Effector memory CD8-positive, alpha-beta T cell (primary cell): Measurements from ENCODE around the gene RYR1.
"Not testable (repeated sequence)": the region's sequence is repeated elsewhere in the genome, so short reads cannot be mapped to it uniquely, and the experiment has no call there.

Experiments
- ATAC-seq: fragments of 150-1000 bp; cut with Tn5 transposase; replicated peaks from 2 replicates; pipeline ENCODE4 v1.10.0; 2021; ENCODE audit warnings: mild to moderate bottlenecking, moderate library complexity
- DNase-seq, 3 experiments: peaks; one replicate each; pipeline ENCODE4 v3.0.0; 2021
- H3K27ac Mint-ChIP-seq, 2 donors: one replicate each; pipeline ENCODE4 v1.8.0; 2022; ENCODE audit warnings: mild to moderate bottlenecking in 2 of 2, mixed read lengths in 2 of 2, moderate library complexity in 2 of 2
- H3K27me3 Mint-ChIP-seq, 2 donors: one replicate each; pipeline ENCODE4 v1.8.0; 2022; ENCODE audit warnings: mixed read lengths in 2 of 2
- H3K36me3 Mint-ChIP-seq: one replicate; pipeline ENCODE4 v1.8.0; 2022; ENCODE audit warnings: mild to moderate bottlenecking, moderate library complexity, mixed read lengths; ENCODE audit not compliant: insufficient read depth
- H3K4me1 Mint-ChIP-seq, 2 donors: one replicate each; pipeline ENCODE4 v1.8.0; 2022; ENCODE audit warnings: low read depth in 2 of 2, mixed read lengths in 2 of 2
- H3K4me3 Mint-ChIP-seq, 2 donors: one replicate each; pipeline ENCODE4 v1.8.0; 2022; ENCODE audit warnings: mild to moderate bottlenecking in 2 of 2, mixed read lengths in 2 of 2, moderate library complexity in 2 of 2
- H3K9me3 Mint-ChIP-seq, 2 donors: one replicate each; pipeline ENCODE4 v1.8.0; 2022; ENCODE audit warnings: mixed read lengths in 2 of 2

Gene RYR1

DNA sequence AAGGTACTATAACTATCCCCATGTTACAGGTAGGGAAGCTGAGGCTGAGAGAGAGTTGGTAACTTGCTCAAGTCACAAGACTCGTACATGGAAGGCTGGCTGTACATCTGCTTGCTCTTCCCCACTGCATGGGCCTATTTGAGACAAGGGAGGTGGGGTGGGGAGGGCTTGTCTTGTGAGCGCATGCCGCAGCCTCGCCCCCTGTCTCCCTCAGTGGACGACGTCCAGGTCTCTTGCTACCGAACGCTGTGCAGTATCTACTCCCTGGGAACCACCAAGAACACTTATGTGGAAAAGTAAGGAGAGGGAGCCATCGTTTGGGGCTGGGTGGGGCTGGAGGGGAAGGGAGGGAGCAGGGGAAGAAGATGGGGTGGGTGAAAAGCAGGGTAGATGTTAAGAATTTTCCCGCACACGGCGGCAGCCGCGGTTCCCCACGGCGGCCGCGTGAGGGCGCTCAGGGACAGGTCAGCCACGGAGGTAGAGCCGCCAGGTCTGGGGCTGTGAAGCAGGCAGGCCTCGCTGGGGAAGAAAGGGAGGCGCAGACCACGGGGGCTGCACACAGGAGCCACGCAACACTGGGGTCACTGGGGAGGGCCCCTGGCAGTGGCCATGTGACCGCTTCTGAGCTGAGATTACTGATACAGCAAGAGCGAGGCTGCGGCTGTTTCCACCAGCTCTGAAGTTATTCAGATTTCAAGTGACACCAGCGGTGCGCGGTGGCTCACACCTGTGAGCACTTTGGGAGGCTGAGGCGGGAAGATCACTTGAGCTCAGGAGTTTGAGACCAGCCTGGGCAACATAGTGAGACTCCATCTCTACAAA, 81.5 kb downstream of the RYR1 start:
- Mint-ChIP-seq H3K4me1 (peaks cover 4 to 7% of the 10 kb centered on the region in 2 donors), H3K9me3 (no peaks in the 10 kb centered on the region), H3K27ac (no peak overlapping the region), H3K36me3 (no peaks in the 10 kb centered on the region), H3K27me3 (peaks cover 6 to 10% of the 10 kb centered on the region in 2 donors), H3K4me3 (peak overlapping the region; percentile 41 to 61)
- DNase-seq (peak; percentile 72 to 79 (median 74)), ATAC-seq (peak; percentile 95)

GRCh38 chr19:38515896-38516295, 82.4 kb downstream of the RYR1 start:
- no peak for ATAC-seq
- H3K4me3 Mint-ChIP-seq = no peak overlapping the region
- no peak overlapping the region for H3K27ac Mint-ChIP-seq
- H3K27me3 Mint-ChIP-seq = peaks cover 1 to 6% of the 10 kb centered on the region in 2 donors
- H3K4me1 Mint-ChIP-seq = peaks cover 4 to 7% of the 10 kb centered on the region in 2 donors
- H3K36me3 Mint-ChIP-seq = no peaks in the 10 kb centered on the region
- no peaks in the 10 kb centered on the region for H3K9me3 Mint-ChIP-seq
- DNase-seq = no peak

GRCh38 chr19:38516802-38517201, 83.3 kb downstream of the RYR1 start:
- H3K27ac Mint-ChIP-seq = peak overlapping the region in 1 of 2 donors; percentile 62
- ATAC-seq = no peak

GRCh38 chr19:38517321-38517720, 83.8 kb downstream of the RYR1 start:
- Mint-ChIP-seq H3K9me3 (no peaks in the 10 kb centered on the region), H3K27me3 (no peaks in the 10 kb centered on the region), H3K4me3 (no peak overlapping the region), H3K36me3 (no peaks in the 10 kb centered on the region), H3K4me1 (peaks cover 4 to 7% of the 10 kb centered on the region in 2 donors), H3K27ac (peak overlapping the region in 1 of 2 donors; percentile 62)
- ATAC-seq = no peak
- no peak for DNase-seq

More at GRCh38 chr19:38516802-38517201, 83.3 kb downstream of the RYR1 start:
- no peaks in the 10 kb centered on the region for H3K27me3 Mint-ChIP-seq
- no peak for DNase-seq
- H3K4me1 Mint-ChIP-seq = peaks cover 4 to 7% of the 10 kb centered on the region in 2 donors
- no peaks in the 10 kb centered on the region for H3K36me3 Mint-ChIP-seq
- no peaks in the 10 kb centered on the region for H3K9me3 Mint-ChIP-seq
- H3K4me3 Mint-ChIP-seq = no peak overlapping the region

DNA sequence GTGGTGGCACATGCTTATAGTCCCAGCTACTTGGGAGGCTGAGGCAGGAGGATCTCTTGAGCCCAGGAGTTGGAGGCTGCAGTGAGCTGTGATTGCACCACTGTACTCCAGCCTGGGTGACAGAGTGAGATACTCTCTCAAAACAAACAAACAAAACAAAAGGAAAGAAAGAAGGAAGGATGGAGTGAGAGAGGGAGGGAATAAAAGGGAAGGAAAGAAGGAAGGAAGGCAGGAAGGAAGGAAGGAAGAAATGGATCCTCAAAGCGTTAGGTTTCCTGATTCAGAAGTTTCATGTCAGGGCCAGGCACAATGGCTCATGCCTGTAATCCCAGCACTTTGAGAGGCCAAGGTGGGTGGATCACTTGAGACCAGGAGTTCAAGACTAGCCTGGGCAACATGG, 84.5 kb downstream of the RYR1 start:
- not testable (repeated sequence) for H3K4me1 Mint-ChIP-seq, H3K9me3 Mint-ChIP-seq, ATAC-seq, H3K36me3 Mint-ChIP-seq, H3K27me3 Mint-ChIP-seq, DNase-seq, H3K27ac Mint-ChIP-seq, H3K4me3 Mint-ChIP-seq

DNA sequence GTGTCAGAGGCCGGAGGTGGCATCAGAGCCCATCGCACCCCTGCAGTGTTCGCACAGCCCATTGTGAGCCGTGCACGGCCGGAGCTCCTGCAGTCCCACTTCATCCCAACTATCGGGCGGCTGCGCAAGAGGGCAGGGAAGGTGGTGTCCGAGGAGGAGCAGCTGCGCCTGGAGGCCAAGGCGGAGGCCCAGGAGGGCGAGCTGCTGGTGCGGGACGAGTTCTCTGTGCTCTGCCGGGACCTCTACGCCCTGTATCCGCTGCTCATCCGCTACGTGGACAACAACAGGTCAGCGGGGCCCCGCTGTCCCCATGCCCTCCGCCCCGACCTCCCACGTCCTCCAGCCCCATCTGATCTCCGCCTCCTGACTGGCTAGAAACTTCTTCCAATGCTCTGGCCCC, 85.7 kb downstream of the RYR1 start:
- DNase-seq (no peak), ATAC-seq (no peak)
- H3K9me3 Mint-ChIP-seq = no peaks in the 10 kb centered on the region
- peaks cover 4 to 7% of the 10 kb centered on the region in 2 donors for H3K4me1 Mint-ChIP-seq
- H3K36me3 Mint-ChIP-seq = no peaks in the 10 kb centered on the region
- no peaks in the 10 kb centered on the region for H3K27me3 Mint-ChIP-seq
- H3K27ac Mint-ChIP-seq = no peak overlapping the region
- no peak overlapping the region for H3K4me3 Mint-ChIP-seq

GRCh38 chr19:38519988-38520387, 86.5 kb downstream of the RYR1 start:
- Mint-ChIP-seq H3K27me3 (no peaks in the 10 kb centered on the region), H3K4me1 (peaks cover 4% of the 10 kb centered on the region in 2 donors), H3K27ac (no peak overlapping the region), H3K4me3 (no peak overlapping the region), H3K36me3 (no peaks in the 10 kb centered on the region), H3K9me3 (no peaks in the 10 kb centered on the region)
- ATAC-seq = no peak
- no peak for DNase-seq

GRCh38 chr19:38522915-38523314, 89.4 kb downstream of the RYR1 start:
- peaks cover 3% of the 10 kb centered on the region for H3K36me3 Mint-ChIP-seq

GRCh38 chr19:38523319-38523718, 89.8 kb downstream of the RYR1 start:
- Mint-ChIP-seq H3K9me3 (no peaks in the 10 kb centered on the region), H3K27ac (no peak overlapping the region)
- ATAC-seq = no peak

More at GRCh38 chr19:38522915-38523314, 89.4 kb downstream of the RYR1 start:
- Mint-ChIP-seq H3K4me3 (no peak overlapping the region), H3K27ac (no peak overlapping the region), H3K27me3 (peaks cover 0 to 12% of the 10 kb centered on the region in 2 donors), H3K4me1 (peaks cover 3% of the 10 kb centered on the region in 2 donors), H3K9me3 (no peaks in the 10 kb centered on the region)
- DNase-seq (no peak), ATAC-seq (no peak)

DNA sequence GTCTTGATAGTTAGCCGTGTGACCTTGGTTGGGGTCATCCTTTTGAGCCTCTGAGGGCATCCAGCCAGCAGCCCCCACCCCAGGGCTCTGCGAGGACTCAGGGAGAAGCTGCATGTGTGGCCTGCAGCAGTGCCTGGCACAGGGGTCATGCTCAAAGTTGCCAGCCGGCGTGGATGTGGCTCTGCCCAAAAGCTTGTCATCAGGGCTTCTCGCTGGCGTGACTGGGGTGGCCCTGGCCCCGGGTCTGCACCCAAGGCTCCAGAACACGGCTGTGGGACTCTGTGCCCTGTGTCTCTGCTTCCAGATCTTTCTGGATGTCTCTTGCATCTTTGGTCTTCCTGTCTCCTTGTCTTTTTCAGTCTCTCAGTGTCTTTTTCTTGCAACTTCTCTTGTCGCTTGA, 90.9 kb downstream of the RYR1 start:
- peaks cover 3% of the 10 kb centered on the region for H3K36me3 Mint-ChIP-seq
- no peak overlapping the region for H3K4me3 Mint-ChIP-seq
- H3K9me3 Mint-ChIP-seq = no peaks in the 10 kb centered on the region
- H3K27me3 Mint-ChIP-seq = peaks cover 0 to 12% of the 10 kb centered on the region in 2 donors
- ATAC-seq (no peak), DNase-seq (no peak)
- H3K4me1 Mint-ChIP-seq = peaks cover 3% of the 10 kb centered on the region in 2 donors
- no peak overlapping the region for H3K27ac Mint-ChIP-seq

More at GRCh38 chr19:38523319-38523718, 89.8 kb downstream of the RYR1 start:
- peaks cover 3% of the 10 kb centered on the region for H3K36me3 Mint-ChIP-seq
- H3K4me3 Mint-ChIP-seq = no peak overlapping the region
- H3K27me3 Mint-ChIP-seq = peaks cover 0 to 12% of the 10 kb centered on the region in 2 donors
- no peak for DNase-seq
- H3K4me1 Mint-ChIP-seq = peaks cover 3% of the 10 kb centered on the region in 2 donors

- H3K4me3 Mint-ChIP-seq = no peak overlapping the region
- no peaks in the 10 kb centered on the region for H3K9me3 Mint-ChIP-seq
- H3K27me3 Mint-ChIP-seq = peaks cover 0 to 12% of the 10 kb centered on the region in 2 donors
- DNase-seq = no peak
- peaks cover 3% of the 10 kb centered on the region in 2 donors for H3K4me1 Mint-ChIP-seq
- ATAC-seq = no peak
- H3K36me3 Mint-ChIP-seq = peaks cover 3% of the 10 kb centered on the region
- H3K27ac Mint-ChIP-seq = no peak overlapping the region
Observed at GRCh38 chr19:38524994-38525634, 91.6 kb downstream of the RYR1 start.

DNA sequence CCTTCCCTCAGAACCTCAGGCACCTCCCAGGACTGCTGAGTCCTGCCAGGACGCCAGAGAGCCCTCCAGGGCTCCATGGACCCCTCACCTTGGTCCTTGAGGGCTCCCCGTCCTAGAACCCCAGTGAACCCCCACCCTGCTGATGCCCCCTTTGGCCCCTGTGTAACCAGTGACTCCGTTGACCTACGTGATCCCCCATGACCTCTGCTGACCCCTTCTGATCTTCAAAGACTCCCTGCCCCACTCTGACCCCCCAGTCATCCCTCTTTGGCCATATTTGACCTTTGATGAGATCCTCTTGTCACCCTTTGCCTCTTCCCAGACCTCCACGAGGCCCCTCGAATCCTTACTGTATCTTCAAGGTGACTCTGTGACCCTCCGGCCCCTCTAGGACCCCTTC, 92.9 kb downstream of the RYR1 start:
- H3K27me3 Mint-ChIP-seq = peaks cover 0 to 12% of the 10 kb centered on the region in 2 donors
- peaks cover 3% of the 10 kb centered on the region for H3K36me3 Mint-ChIP-seq
- peaks cover 3% of the 10 kb centered on the region in 2 donors for H3K4me1 Mint-ChIP-seq
- DNase-seq = no peak
- no peak overlapping the region for H3K4me3 Mint-ChIP-seq
- no peak for ATAC-seq
- H3K27ac Mint-ChIP-seq = peak overlapping the region in 1 of 2 donors; percentile 47
- no peaks in the 10 kb centered on the region for H3K9me3 Mint-ChIP-seq

DNA sequence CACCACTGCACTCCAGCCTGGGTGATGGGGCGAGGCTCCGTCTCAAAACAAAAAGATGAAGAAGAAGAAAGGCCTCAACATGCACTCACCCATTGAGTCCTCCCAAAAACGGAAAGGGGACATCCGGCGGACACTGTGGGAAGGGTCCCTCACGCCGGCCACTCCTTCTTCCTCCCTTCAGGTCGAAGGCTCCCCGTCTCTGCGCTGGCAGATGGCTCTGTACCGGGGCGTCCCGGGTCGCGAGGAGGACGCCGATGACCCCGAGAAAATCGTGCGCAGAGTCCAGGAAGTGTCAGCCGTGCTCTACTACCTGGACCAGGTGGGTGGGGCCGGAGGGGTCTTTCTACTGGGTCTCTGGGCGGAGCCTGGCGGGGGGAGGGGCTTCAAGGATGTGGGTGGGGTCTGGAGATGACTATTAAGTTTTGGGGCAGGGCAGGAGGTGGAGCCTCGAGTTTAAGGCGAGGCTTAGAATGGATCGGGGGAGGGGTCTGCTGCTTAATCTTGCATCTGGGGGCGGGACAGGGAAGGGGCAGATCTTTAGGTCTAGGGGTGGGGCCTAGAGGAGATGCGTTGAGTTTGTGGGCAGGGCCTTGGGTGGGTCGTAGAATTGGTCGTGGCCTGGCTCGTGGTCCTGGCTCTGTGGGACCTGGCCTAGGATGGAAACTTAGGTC, 94.1 kb downstream of the RYR1 start:
- peak overlapping the region in 1 of 2 donors; percentile 73 for H3K27ac Mint-ChIP-seq
- DNase-seq (no peak), ATAC-seq (no peak)
- H3K9me3 Mint-ChIP-seq = no peaks in the 10 kb centered on the region
- H3K4me3 Mint-ChIP-seq = peak overlapping the region in 1 of 2 donors; percentile 31
- H3K4me1 Mint-ChIP-seq = peaks cover 3% of the 10 kb centered on the region in 2 donors
- peaks cover 3% of the 10 kb centered on the region for H3K36me3 Mint-ChIP-seq
- peaks cover 0 to 12% of the 10 kb centered on the region in 2 donors for H3K27me3 Mint-ChIP-seq
